WI38 (cell line): ENCODE data around the gene HNF4A.

Source experiments
- H3K4me3 ChIP-seq: 2 replicates; pipeline ENCODE4 v1.5.1; 2011; ENCODE audit warnings: low read depth, mild to moderate bottlenecking, control low read depth, low read length
- CTCF ChIP-seq: IDR thresholded peaks from 2 replicates; pipeline ENCODE4 v1.5.1; 2012; ENCODE audit warnings: low read depth, mild to moderate bottlenecking, control low read depth, low read length

HNF4A gene

GRCh38 chr20:44355498-44356352, at the start of gene HNF4A:
TSS of gene HNF4A (plus strand) at chr20:44355699. CDS start at chr20:44355805, 106 bp downstream.
- no peak within 1 kb of the TSS for H3K4me3 ChIP-seq
- TF ChIP-seq CTCF: no peak

- no peak for TF ChIP-seq CTCF
- H3K4me3 ChIP-seq: no peak overlapping the region
Measured at GRCh38 chr20:44306927-44307326, 48.6 kb upstream of the HNF4A start.

- TF ChIP-seq CTCF: no peak
- peak overlapping the region; percentile 96 for H3K4me3 ChIP-seq
Measured at GRCh38 chr20:44309763-44310663, 45.5 kb upstream of the HNF4A start.

- peak; percentile 86 for TF ChIP-seq CTCF
- H3K4me3 ChIP-seq: peak within 1 kb of the TSS; percentile 96
Measured at GRCh38 chr20:44310664-44311639, 44.5 kb upstream of the HNF4A start, which contains the start of gene FITM2. TSS of gene FITM2 (minus strand) at chr20:44311202. CDS start at chr20:44311148, 54 bp downstream.

- no peak for TF ChIP-seq CTCF
- H3K4me3 ChIP-seq: no peak overlapping the region
Measured at GRCh38 chr20:44314870-44315269, 40.6 kb upstream of the HNF4A start.

GRCh38 chr20:44319839-44320422, 35.6 kb upstream of the HNF4A start:
- no peak for TF ChIP-seq CTCF
- H3K4me3 ChIP-seq: no peak overlapping the region
